Glomerular visceral epithelial cell (primary cell): Measurements from ENCODE around the gene HRCT1.
A peak's percentile ranks its signal among the peaks of the same experiment; 100 is the strongest.
"Not testable (repeated sequence)": the region's sequence is repeated elsewhere in the genome, so short reads cannot be mapped to it uniquely, and the experiment has no call there.

Source experiments
- DNase-seq: peaks from one replicate; pipeline ENCODE4 v3.0.0-alpha.2; 2016; ENCODE audit errors: extremely low spot score

The HRCT1 gene

DNA sequence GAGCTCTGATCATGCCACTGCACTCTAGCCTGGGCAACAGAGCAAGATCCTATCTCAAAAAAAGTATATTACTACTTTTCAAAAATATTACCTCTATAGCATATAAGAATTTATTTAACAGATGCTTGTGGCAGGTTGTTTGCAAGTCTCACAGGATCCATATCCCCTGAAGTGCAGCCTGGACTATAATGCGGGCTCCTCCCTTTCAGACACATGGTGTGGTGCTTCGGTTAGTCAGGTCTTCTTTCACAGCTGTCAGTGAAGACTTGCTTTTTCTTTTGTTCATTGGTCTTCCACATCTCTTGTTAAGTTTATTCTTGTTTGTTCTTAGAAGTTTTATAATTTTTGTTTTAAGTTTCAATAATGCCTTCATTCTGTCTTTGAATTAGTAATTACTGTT is 9.4 kb upstream of the HRCT1 start:
- DNase-seq = no peak

DNA sequence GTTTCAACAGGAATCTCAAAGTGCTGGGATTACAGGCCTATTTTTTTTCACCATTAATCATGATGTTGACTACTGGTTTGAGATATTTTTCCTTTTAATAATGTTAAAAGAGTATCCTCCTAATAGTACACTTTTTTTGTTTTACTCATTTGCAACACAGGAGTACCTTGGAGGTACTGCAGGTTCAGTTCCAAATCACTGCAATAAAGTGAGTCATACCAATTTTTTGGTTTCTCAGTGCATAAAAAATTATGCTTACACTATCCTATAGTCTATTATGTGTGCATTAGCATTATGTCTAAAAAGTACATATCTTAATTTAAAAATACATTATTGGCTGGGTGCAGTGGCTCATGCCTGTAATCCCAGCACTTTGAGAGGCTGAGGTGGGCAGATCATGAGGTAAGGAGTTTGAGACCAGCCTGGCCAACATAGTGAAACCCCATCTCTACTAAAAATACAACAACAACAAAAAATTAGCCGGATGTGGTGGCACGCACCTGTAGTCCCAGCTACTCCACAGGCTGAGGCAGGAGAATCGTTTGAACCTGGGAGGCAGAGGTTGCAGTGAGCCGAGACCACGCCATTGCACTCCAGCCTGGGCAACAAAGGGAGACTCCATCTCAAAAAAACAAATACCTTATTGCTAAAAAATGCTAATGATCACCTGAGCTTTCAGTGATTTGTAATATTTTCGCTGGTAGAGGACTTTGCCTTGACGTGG is 8.5 kb upstream of the HRCT1 start:
- not testable (repeated sequence) for DNase-seq

DNA sequence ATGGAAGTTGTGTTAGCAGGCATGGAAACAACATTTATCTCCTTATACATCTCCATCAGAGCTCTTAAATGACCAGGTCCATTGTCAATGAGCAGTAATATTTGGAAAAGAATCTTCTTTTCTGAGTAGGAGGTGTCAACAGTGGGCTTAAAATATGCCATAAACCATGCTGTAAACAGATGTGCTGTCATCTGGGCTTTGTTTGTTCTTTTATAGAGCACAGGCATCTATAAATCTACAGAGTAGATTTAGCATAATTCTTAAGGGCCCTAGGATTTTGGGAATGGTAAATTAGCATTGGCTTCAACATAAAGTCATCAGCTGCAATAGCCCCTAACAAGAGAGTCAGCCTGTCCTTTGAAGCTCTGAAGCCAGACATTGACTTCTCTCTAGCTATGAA is 7.7 kb upstream of the HRCT1 start:
- no peak for DNase-seq

DNA sequence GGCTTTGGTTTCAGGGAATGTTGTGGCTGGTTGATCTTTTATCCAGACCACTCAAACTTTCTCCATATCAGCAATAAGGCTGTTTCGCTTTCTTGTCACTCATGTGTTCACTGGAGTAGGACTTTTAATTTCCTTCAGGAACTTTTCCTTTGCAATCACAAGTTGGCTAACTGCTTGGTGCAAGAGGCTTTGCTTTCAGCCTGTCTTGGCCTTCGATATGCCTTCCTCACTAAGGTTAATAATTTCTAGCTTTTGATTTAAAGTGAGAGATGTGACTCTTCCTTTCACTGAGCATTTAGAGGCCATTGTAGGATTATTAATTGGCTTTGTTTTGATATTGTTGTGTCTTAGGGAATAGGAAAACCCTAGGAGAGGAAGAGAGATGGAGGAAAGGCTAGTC is 7.0 kb upstream of the HRCT1 start:
- DNase-seq = no peak

DNA sequence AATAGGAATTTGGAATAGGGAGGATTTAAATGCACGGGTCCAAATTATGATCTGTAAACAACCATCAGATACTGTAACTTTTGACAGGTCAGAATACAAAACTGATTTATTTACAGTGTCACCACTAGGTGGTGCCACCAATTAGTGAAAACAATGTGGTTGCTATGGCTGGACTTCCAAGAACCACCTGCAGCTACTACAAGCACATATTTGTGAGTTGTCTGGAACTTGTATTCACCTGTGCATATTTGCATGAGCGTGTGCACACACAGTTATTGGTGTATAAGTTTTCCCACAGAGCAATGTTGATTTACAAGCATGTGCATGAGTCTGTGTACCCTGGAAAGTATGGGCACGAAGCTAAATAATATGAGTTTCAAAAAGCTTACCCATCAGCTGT is 3.0 kb upstream of the HRCT1 start:
- peak; percentile 62 for DNase-seq

DNA sequence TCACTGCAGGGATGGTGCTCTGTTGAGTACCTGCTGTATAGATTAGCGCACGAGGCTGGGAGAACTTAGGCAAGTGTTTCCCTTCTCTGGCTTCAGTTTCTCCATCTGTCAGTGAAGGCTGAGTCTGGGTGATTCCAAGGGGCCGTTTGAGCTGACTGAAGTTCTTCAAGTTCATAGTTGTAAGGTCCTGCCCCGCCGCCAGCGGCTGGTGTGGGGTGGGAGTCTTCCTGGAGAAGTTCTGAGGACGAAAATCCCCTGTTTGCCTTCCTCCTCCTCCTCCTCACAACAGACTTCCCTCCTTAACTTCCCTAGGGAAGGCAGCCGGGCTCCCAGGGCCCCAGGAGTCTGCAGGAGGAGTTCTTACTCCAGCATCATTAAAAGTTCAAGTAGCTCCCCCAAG is 1.7 kb upstream of the HRCT1 start:
- DNase-seq = no peak

DNA sequence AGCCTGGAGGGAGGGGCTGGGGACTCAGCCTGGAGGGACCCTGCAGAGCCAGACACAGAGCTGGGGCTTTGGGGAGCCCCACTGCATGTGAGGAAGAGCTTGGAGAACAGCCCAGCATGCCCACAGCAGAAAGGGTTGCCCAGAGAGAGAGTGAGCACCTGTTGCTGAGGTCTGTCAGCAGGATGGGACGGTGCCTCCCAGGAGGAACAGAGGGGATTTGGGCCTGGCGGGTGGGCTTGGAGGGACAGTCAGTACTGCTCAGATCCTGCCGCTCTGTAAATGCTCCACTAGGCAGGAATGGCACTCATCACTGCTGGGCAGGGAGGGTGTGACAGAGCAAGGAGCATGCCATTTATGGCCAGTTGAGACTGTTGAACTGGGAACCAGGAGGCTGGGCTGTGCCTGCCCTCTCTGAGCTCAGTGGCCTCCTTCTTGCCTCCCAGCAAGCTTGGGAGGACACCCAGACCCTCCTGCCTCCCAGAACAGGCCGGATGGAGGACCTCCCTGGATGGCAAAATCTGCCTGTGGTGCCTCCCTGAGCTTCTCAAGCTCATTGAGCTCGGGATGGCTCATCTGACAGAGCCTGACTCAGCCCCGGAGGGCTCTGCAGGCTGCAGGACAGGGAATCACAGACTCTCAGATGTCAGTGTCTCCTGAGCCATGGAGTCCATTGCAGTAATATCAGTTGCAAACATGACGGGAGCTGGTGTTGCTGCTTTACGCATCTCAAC is 786 bp upstream of the HRCT1 start:
- DNase-seq = peak; percentile 70

DNA sequence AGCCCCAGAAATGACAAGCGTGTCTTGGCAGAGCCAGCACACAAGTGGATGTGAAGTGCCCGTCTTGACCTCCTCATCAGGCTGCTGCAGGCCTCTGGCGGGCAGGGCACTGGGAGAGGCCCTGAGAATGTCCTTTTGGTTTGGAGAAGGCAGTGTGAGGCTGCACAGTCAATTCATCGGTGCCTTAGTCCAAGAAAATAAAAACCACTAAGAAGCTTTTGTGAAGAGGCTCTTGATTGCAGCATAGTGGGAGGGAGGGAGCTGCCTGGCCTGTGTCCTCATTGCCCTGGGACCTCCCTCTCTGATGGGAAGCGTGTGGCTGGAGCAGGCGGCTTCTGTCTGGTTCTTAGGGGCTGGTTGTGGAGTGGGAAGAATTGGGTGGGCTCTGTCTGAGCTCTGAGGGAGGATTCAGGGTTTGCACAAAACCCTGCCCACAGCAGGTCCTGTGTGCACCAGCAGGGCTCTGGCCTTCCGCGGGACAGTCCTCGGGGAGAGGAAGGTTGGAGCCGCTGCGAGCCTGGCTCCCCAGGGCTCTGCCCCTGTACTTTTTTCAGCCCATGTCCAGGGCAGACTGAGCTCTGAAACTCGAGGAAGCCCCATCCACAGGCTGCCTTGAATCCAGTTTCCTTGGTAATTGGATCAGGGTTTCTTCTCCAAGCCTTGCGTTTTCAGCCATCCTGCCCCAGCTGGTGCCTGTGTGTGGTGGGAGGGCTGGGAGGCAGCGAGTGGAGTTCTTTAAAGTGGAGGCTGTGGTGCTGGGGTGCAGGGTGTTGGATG is 1.1 kb downstream of the HRCT1 start:
- DNase-seq = peak; percentile 69

DNA sequence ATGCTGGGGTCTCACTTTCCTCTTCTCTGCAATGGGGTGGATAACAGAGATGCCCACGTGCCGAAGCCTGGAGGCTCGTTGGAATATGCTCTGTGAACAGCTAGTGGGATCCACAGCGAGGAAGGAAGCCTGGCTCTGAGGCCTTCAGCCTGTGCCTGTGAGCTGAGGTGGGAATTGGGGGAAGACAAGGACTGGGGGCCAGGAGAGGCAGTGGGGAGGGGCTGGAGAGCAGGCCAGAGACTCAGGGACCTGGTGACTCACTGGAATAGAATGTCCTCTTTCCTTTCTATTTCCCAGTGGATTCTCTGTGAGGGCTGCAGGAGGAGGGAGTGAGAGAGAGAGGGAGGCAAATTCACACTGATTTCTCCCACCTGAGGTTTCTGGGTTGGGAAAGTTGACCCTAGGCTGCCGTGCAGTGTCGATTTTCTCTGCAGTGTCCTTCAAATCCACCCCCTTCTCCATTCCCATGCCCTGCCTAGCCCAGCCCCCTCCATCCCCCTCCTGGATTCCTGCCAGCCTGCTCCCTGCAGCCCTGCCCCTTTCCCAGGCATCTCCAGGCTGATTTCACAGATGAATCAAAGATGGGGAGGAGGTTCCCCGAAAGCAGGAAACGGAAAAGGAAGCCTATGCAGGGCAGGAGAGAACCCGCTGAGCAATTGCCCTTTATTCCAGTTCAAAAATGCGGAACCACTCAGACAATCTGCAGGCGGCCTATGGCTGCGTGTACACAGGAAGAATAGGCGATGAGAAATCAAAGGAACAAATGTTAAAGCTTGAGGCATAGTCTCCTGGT is 1.9 kb downstream of the HRCT1 start:
- DNase-seq = peak; percentile 92

DNA sequence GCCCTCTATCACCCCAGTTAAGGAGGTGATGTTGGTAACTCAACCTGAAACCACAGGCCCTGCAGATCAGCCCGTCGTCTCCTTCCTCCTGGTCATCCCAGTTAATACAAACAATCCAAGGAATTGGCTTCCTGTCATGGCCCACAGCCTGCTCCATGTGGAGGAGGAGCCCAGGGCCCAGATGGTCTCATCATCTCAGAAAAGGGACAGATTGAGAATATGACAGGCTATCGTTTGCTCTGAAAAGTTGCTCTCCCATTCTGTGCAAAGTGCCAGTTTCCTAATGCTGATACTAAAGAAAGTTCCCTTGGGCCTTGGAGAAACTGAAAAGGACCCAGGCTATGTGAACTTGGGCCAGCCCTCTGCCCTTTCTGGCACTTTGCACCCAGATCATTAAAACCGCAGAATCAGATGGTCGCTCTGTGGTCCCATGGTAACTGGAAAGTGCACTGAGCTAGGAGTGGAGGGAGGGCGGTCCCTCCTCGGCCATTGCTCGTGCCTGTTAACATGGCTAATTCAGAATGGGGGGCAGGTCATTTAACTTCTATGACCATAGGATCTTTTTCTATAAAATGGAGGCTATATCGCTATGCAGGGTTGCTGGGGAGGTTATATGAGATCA is 2.6 kb downstream of the HRCT1 start:
- peak; percentile 75 for DNase-seq

DNA sequence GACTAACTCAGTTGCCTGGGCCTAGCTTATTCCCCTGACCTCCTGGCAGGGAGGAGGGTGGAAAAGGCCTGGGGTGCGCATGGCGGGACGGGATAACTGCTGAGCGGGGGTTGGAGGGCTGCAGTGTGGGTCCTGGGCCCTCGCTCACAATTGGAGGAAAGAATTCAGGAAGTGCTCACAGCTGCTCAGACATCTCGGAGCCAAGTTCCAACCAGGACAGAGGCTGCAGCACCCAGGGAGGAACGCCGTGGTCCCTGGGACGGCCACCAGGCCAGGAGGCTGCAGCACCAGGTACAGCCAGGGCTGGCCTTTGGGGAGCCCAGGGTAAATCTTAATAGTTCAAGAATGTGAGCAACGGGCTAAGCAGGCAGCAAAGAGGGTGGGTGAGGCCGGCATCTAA is 3.3 kb downstream of the HRCT1 start, which contains the start of gene SPAAR:
TSS of gene SPAAR (plus strand) at position 217 of the 400 bp plus-strand sequence. CDS start 974 bp downstream, outside the sequence.
- DNase-seq = no peak

DNA sequence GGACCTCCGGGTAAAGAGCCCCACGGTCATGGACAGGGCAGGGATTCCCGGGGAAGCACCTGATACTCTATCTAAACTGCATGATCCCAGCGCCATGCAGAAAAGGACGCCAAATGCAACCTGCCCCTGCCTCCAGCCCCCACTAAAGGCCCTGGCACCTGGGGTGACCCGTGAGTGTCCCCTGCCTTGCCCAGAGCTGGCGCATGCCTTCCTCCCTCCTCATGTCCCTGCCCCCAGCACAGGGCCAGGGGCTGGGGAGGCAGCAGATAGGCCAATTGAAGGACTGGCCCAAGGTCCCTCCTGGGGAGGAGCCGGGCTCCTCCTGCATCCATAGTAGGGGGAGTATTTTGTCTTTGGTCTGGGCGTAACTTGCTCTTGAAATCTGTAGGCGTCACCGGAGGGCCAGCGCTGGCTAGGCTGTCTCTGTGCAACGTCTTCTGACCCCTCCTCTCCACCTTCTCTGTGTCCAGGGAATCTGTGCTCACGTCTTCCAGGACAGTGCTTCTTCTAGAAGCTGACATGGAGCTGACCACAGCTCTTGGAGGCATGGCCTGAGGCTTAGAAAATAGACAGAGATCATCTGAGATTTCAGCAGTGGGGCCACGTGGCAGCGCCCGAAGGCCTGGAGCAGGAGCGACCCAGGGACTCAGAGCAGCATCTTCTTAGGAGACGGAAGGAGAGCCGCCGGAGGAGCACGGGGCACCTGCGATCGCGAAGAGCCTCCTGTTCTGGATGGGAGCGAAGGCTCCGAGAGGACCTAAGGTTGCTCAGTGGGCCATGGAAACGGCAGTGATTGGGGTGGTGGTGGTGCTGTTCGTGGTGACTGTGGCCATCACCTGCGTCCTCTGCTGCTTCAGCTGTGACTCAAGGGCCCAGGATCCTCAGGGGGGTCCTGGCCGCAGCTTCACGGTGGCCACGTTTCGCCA is 3.9 kb downstream of the HRCT1 start:
- no peak for DNase-seq

DNA sequence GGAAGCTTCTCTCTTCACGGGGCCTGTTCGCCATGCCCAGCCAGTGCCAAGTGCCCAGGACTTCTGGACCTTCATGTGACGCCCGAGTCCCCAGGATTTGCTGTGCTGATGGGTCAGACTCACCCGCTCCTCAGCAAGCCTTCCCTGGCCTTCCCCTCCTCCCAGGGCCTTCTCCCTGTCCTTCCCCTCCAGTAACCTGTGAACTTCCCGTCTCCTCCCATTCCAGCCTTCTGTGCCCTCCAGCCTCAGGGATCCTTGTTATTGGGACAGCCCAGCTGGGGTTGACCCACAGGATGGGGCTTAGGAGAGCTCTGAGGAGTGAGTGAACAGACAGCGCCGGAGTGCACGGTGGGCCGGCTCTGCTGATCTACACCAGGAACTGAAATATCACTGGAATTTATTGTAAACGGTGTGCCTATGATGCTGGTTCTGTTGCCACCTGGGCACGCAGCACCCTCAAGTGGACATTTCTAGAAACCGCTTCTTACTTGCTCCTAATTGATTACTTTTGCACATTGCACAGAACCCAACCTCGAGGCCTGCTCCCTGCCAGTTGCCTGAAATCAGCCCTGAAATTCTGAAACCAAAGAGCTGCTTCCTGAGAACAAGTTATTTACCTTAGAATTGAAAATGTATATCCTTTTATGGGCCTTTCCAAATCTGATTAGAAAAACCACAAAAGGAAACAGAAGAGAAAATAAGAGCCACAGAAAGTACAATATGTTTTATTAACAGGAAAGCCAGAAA is 4.8 kb downstream of the HRCT1 start:
- peak; percentile 78 for DNase-seq

DNA sequence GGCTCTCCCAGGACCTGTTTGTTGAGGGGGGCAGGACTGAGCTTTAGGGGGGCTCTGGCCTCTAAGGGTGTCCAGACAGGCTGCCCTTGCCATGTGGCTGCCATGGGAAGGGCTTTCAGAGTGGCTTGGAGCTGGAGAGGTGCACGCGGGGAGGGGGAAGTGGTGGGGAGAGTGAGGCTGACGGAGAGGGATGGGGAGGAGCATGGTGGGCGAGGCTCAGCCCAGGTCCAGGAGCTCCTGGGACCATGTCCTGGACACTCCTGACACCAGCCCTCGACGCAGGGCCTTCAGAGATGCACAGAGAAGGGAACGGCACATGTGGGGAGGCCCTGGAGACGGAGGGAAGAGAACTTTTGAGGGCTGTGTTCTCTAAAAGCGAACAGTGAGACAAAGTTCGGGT is 5.7 kb downstream of the HRCT1 start:
- DNase-seq = no peak

DNA sequence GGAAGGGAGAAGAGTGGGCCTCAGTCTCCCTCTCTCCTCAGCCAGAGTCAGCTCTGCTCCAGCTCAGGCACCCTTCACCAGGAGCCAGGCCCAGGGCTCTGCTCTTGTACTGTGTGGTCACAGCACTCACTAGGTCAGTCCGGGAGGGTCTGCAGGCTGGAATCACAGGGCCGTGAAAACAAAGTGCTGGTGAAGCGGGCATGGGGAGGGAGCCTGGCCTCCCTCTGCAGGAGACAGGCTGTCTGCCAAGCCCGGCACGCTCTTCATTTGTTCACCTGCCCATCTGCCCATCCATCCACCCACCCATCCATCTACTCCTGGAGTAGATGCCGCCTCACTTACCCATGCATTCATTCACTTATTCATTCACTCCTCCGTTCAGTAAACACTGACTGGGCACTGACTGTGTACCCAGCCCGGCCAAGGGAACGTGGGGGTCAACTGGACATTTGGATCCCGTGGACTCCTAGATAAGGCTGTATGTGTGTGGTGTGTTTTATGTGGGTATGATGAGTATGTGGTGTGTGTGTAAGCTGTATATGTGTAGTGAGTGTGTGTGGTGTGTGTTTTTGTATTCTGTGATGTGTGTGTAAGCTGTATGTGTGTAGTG is 6.9 kb downstream of the HRCT1 start:
- no peak for DNase-seq

DNA sequence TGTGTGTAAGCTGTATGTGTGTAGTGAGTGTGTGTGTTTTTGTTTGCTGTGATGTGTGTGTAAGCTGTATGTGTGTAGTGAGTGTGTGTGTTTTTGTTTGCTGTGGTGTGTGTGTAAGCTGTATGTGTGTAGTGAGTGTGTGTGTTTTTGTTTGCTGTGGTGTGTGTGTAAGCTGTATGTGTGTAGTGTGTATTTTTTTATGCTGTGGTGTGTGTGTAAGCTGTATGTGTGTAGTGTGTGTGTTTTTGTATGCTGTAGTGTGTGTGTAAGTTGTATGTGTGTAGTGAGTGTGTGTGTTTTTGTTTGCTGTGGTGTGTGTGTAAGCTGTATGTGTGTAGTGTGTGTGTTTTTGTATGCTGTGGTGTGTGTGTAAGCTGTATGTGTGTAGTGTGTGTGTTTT is 7.4 kb downstream of the HRCT1 start:
- DNase-seq = not testable (repeated sequence)

DNA sequence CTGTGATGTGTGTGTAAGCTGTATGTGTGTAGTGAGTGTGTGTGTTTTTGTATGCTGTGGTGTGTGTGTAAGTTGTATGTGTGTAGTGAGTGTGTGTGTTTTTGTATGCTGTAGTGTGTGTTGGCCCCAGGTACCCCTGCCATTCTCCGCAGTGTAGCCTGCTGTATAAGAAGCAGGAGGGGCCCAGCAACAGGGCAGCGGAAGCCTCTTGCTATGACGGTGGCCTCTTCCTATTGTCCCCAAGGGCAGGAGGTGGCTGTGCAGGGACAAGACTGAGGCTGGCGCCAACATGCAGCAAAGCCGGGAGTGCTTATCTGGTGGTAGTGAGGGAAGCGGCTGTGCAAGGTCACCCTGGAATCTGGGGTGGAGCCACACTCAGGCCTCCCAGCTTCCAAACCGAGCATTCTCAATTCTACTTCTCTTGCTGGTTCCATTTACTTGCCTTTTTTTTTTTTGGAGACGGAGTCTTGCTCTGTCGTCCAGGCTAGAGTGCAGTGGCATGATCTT is 8.4 kb downstream of the HRCT1 start:
- no peak for DNase-seq

DNA sequence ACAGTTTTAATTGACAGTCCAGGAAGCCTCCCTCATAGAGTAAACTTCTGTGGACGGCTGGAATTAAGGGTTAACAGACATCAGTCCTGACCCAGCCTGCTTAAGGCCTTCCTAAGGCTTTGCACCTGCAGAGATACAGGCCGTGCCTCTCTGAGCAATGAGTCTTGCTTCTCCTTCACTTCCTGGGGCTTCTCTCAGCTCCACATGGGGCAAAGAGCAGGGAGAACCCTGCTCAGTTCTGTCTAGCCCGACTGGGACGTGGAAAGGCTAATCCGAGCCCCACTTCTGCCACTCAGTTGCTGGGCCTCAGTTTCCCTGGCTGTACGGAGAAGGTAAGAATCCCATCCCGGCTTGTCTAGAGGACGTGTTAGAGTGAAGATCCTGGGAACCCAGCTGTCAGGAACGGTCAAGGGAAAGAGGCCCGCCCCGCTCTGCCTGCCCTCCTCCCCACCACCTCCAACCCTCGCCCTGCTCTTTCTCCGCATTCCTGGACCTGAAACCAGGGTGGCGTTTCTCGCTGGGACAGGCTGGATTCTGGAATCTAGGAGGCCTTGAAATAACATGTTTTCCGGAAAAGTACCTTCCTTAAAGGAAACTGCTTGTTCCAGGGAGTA is 9.8 kb downstream of the HRCT1 start:
- DNase-seq = no peak
